HepG2 (cell line): ENCODE data around the gene CIITA. TPM values are rescaled to one million over a fixed set of nuclear protein-coding genes. Genes with fewer than 3 reads are reported as not detected.

Experiments
- BORCS8-MEF2B ChIP-seq: sonication (generic); formaldehyde crosslinking; IDR thresholded peaks from 2 replicates; pipeline ENCODE4 v1.8.0; 2022; ENCODE audit warnings: mild to moderate bottlenecking, missing genetic modification reagents
- CBX1 ChIP-seq: IDR thresholded peaks from one replicate; pipeline ENCODE4 v1.6.1; 2016; ENCODE audit warnings: antibody characterized with exemption, low read depth
- CENPX ChIP-seq: sonication (generic); formaldehyde crosslinking; IDR thresholded peaks from 2 replicates; pipeline ENCODE4 v1.9.0; 2021; ENCODE audit warnings: mild to moderate bottlenecking, missing genetic modification reagents, moderate library complexity
- EEA1 ChIP-seq: sonication (generic); formaldehyde crosslinking; IDR thresholded peaks from 2 replicates; pipeline ENCODE4 v1.5.1; 2020; ENCODE audit warnings: mild to moderate bottlenecking, missing genetic modification reagents, borderline replicate concordance
- GABPB1 ChIP-seq: IDR thresholded peaks from 2 replicates; pipeline ENCODE4 v1.6.1; 2016; ENCODE audit warnings: mild to moderate bottlenecking, missing genetic modification reagents, moderate library complexity, missing compliant biosample characterization
- NR1H2 ChIP-seq: sonication (generic); formaldehyde crosslinking; IDR thresholded peaks from 2 replicates; pipeline ENCODE4 v1.8.1; 2022; ENCODE audit warnings: low read depth, missing genetic modification reagents, borderline replicate concordance
- PITX1 ChIP-seq: sonication (generic); formaldehyde crosslinking; IDR thresholded peaks from 2 replicates; pipeline ENCODE4 v1.5.1; 2020; ENCODE audit warnings: mild to moderate bottlenecking, missing genetic modification reagents
- REPIN1 ChIP-seq: sonication (generic); formaldehyde crosslinking; IDR thresholded peaks from 2 replicates; pipeline ENCODE4 v1.8.0; 2022; ENCODE audit warnings: missing genetic modification reagents, low read depth, mild to moderate bottlenecking, borderline replicate concordance
- SMYD3 ChIP-seq: sonication (generic); formaldehyde crosslinking; IDR thresholded peaks from 2 replicates; pipeline ENCODE4 v1.8.1; 2023; ENCODE audit warnings: mild to moderate bottlenecking, missing genetic modification reagents
- SOX6 ChIP-seq, 2 experiments: fragments of 450-650 bp in 1 of 2; sonication (generic) in 1 of 2; formaldehyde crosslinking in 1 of 2; IDR thresholded peaks; 2 replicates each; pipeline versions ENCODE4 v1.4.0 to v1.6.1; 2017 to 2020; ENCODE audit warnings: antibody characterized with exemption in 1 of 2, mild to moderate bottlenecking in 1 of 2, missing genetic modification reagents in 1 of 2
- YEATS4 ChIP-seq: sonication (generic); formaldehyde crosslinking; IDR thresholded peaks from 2 replicates; pipeline ENCODE4 v1.4.0; 2020; ENCODE audit warnings: missing genetic modification reagents, borderline replicate concordance
- ZNF207 ChIP-seq: fragments of 450-650 bp; IDR thresholded peaks from 2 replicates; pipeline ENCODE4 v1.6.1; 2016; ENCODE audit warnings: antibody characterized with exemption, borderline replicate concordance
- ZNF383 ChIP-seq: sonication (generic); formaldehyde crosslinking; IDR thresholded peaks from 2 replicates; pipeline ENCODE4 v1.4.0; 2020; ENCODE audit warnings: missing genetic modification reagents, mild to moderate bottlenecking, borderline replicate concordance
- ZNF460 ChIP-seq: sonication (generic); formaldehyde crosslinking; IDR thresholded peaks from 2 replicates; pipeline ENCODE4 v1.5.1; 2020; ENCODE audit warnings: missing genetic modification reagents, mild to moderate bottlenecking, borderline replicate concordance
- ZNF546 ChIP-seq: sonication (generic); formaldehyde crosslinking; conservative IDR thresholded peaks from 2 replicates; pipeline ENCODE4 v1.8.1; 2023; ENCODE audit warnings: mild to moderate bottlenecking, missing genetic modification reagents
- ZNF598 ChIP-seq: sonication (generic); formaldehyde crosslinking; IDR thresholded peaks from 2 replicates; pipeline ENCODE4 v1.5.1; 2020; ENCODE audit warnings: mild to moderate bottlenecking, missing genetic modification reagents, borderline replicate concordance
- ZNF670 ChIP-seq: sonication (generic); formaldehyde crosslinking; IDR thresholded peaks from 2 replicates; pipeline ENCODE4 v1.8.0; 2022; ENCODE audit warnings: mild to moderate bottlenecking, missing genetic modification reagents, borderline replicate concordance
- polyA plus RNA-seq, 8 experiments: library from polyadenylated mRNA; depleted of rRNA in 3 of 8; stranded (reverse) in 7 of 8; unstranded in 1 of 8; fragments of >200 nt; fragmentation: Illumina TruSeq in 4 of 8; extraction: Trizol in 4 of 8; gene quantifications; 2 replicates each; pipeline versions ENCODE4 v1.2.1 to v1.2.3, GENCODE V29; 2011 to 2016; ENCODE audit warnings: low read depth in 4 of 8, missing spikeins in 1 of 8, mixed read lengths in 1 of 8; ENCODE audit not compliant: insufficient read depth in 1 of 8
- total RNA-seq, 5 experiments: library from RNA; depleted of rRNA; stranded (reverse); fragments of >200 nt; fragmentation: Illumina TruSeq; extraction: Trizol; gene quantifications; 2 replicates each; pipeline ENCODE4 v1.2.3, GENCODE V29; 2016; ENCODE audit warnings: low read depth in 1 of 5
- TF ChIP-seq, protein P1 (sequence below): sonication (generic); formaldehyde crosslinking; IDR thresholded peaks from 2 replicates; pipeline ENCODE4 v1.4.0; 2020; ENCODE audit warnings: missing genetic modification reagents, mild to moderate bottlenecking, borderline replicate concordance
- TF ChIP-seq, protein P2 (sequence below): IDR thresholded peaks from 2 replicates; pipeline ENCODE4 v1.6.1; 2016; ENCODE audit warnings: low read depth, borderline replicate concordance
- TF ChIP-seq, protein P3 (sequence below): sonication (generic); formaldehyde crosslinking; IDR thresholded peaks from 2 replicates; pipeline ENCODE4 v1.5.0; 2020; ENCODE audit warnings: mild to moderate bottlenecking, missing genetic modification reagents
- TF ChIP-seq, protein P4 (sequence below): sonication (generic); formaldehyde crosslinking; IDR thresholded peaks from 2 replicates; pipeline ENCODE4 v1.5.0; 2020; ENCODE audit warnings: missing genetic modification reagents
- TF ChIP-seq, protein P5 (sequence below): sonication (generic); formaldehyde crosslinking; IDR thresholded peaks from 2 replicates; pipeline ENCODE4 v1.4.0; 2020; ENCODE audit warnings: missing genetic modification reagents

The CIITA gene
- total and polyA plus RNA-seq, 2 of the 13 experiments (the other 11 are each of a cell fraction or from before 2014, with no cell fraction given) = 0.08 to 0.09 TPM

DNA sequence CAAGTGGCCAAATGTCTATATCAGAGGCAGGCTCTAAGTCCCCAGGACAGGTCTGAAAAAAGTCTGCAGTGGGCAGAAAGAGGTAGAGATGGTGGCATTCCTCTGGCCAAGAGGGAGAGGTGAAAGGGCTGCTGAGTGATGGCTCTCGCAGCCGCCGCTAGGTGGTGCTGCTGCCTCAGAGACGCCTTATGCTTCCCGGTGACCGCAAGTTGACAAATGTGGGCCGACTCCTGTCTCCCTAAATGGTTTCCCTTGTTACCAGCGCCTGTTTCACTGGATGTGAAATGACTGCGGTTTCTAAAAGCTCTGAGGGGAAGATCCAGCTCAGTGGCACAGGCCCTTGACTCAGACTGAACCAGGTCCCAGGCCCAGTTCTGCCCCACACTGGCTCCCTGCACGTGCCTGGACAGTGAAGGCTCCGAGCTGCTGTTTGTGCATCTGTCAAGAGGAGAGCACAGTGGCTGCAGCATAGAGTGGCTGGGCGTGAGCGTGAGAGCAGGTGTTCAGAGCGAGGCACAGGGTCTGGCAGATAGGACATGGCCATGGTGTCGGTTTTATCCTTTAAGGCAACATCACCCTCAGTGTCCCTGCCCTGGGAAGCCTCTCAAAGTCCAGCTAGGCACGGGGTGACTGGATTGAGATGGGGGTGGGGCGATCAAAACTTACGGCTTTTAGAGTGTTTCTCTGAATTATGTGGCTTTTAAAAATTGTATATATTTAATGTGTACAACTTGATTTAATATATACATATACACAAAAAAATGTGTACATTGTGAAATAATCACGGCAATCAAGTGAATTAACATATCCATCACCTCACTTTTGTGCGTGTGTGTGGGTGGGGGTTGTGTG lies 87.3 kb downstream of the CIITA start (continued):
- TF ChIP-seq PITX1 (CRISPR knock-in tag) (peak; percentile 87), NR1H2 (no peak), ZNF598 (CRISPR knock-in tag) (peak; percentile 97; the same call in 1 of the 2 replicates), CBX1 (peak; percentile 52), ZNF207 (no peak), SOX6 (IDR thresholded peaks at IDR 0.05) (no peak), SOX6 (CRISPR knock-in tag; IDR thresholded peaks at IDR 0.05) (no peak; the same call in 1 of the 2 replicates), BORCS8-MEF2B (CRISPR knock-in tag) (peak; percentile 50; the same call in 1 of the 2 replicates), ZNF460 (CRISPR knock-in tag) (no peak), ZNF670 (CRISPR knock-in tag) (no peak), ZNF546 (no peak), YEATS4 (CRISPR knock-in tag) (0 out of 2 replicates have a peak, but pooled peaks have one; percentile 32), GABPB1 (no peak), SMYD3 (no peak), REPIN1 (CRISPR knock-in tag) (no peak; the same call in 1 of the 2 replicates), ZNF383 (CRISPR knock-in tag) (peak; percentile 59; the same call in 1 of the 2 replicates), CENPX (CRISPR knock-in tag) (no peak), EEA1 (peak; percentile 64; the same call in 1 of the 2 replicates)
- TF ChIP-seq, protein P1, sequence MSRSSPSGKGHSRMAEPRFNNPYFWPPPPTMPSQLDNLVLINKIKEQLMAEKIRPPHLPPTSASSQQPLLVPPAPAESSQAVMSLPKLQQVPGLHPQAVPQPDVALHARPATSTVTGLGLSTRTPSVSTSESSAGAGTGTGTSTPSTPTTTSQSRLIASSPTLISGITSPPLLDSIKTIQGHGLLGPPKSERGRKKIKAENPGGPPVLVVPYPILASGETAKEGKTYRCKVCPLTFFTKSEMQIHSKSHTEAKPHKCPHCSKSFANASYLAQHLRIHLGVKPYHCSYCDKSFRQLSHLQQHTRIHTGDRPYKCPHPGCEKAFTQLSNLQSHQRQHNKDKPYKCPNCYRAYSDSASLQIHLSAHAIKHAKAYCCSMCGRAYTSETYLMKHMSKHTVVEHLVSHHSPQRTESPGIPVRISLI = peak; percentile 28; the same call in 1 of the 2 replicates
- TF ChIP-seq, protein P2, sequence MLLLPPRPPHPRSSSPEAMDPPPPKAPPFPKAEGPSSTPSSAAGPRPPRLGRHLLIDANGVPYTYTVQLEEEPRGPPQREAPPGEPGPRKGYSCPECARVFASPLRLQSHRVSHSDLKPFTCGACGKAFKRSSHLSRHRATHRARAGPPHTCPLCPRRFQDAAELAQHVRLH (CRISPR knock-in tag) = peak; percentile 84; the same call in 1 of the 2 replicates
- TF ChIP-seq, protein P3, sequence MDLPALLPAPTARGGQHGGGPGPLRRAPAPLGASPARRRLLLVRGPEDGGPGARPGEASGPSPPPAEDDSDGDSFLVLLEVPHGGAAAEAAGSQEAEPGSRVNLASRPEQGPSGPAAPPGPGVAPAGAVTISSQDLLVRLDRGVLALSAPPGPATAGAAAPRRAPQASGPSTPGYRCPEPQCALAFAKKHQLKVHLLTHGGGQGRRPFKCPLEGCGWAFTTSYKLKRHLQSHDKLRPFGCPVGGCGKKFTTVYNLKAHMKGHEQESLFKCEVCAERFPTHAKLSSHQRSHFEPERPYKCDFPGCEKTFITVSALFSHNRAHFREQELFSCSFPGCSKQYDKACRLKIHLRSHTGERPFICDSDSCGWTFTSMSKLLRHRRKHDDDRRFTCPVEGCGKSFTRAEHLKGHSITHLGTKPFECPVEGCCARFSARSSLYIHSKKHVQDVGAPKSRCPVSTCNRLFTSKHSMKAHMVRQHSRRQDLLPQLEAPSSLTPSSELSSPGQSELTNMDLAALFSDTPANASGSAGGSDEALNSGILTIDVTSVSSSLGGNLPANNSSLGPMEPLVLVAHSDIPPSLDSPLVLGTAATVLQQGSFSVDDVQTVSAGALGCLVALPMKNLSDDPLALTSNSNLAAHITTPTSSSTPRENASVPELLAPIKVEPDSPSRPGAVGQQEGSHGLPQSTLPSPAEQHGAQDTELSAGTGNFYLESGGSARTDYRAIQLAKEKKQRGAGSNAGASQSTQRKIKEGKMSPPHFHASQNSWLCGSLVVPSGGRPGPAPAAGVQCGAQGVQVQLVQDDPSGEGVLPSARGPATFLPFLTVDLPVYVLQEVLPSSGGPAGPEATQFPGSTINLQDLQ (CRISPR knock-in tag) = no peak
- TF ChIP-seq, protein P4, sequence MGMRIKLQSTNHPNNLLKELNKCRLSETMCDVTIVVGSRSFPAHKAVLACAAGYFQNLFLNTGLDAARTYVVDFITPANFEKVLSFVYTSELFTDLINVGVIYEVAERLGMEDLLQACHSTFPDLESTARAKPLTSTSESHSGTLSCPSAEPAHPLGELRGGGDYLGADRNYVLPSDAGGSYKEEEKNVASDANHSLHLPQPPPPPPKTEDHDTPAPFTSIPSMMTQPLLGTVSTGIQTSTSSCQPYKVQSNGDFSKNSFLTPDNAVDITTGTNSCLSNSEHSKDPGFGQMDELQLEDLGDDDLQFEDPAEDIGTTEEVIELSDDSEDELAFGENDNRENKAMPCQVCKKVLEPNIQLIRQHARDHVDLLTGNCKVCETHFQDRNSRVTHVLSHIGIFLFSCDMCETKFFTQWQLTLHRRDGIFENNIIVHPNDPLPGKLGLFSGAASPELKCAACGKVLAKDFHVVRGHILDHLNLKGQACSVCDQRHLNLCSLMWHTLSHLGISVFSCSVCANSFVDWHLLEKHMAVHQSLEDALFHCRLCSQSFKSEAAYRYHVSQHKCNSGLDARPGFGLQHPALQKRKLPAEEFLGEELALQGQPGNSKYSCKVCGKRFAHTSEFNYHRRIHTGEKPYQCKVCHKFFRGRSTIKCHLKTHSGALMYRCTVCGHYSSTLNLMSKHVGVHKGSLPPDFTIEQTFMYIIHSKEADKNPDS = no peak
- TF ChIP-seq, protein P5, sequence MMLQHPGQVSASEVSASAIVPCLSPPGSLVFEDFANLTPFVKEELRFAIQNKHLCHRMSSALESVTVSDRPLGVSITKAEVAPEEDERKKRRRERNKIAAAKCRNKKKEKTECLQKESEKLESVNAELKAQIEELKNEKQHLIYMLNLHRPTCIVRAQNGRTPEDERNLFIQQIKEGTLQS (CRISPR knock-in tag) = no peak
